NCI-H345 treated with DMSO at 0.1 percent for 48 hours (cell line): ENCODE data around the gene PGAM2.
A peak's percentile ranks its signal among the peaks of the same experiment; 100 is the strongest.
"Not testable (repeated sequence)": the region's sequence is repeated elsewhere in the genome, so short reads cannot be mapped to it uniquely, and the experiment has no call there.

Source experiments
- DNase-seq: peaks from one replicate; lab custom pipeline; 2025; ENCODE audit not compliant: unreplicated experiment; lab: John Stamatoyannopoulos, UW

PGAM2 gene

GRCh38 chr7:44033971-44034844 lies 31.2 kb downstream of the PGAM2 start:
- not testable (repeated sequence) for DNase-seq

GRCh38 chr7:44032031-44032430 lies 33.3 kb downstream of the PGAM2 start:
- DNase-seq: not testable (repeated sequence)

- DNase-seq: not testable (repeated sequence)
These were observed 34.0 kb downstream of the PGAM2 start for GRCh38 chr7:44031319-44031718.

- not testable (repeated sequence) for DNase-seq
These were observed 35.3 kb downstream of the PGAM2 start for GRCh38 chr7:44030029-44030428.

GRCh38 chr7:44029433-44029832 lies 35.9 kb downstream of the PGAM2 start:
- DNase-seq: not testable (repeated sequence)

- not testable (repeated sequence) for DNase-seq
These were observed 42.4 kb downstream of the PGAM2 start for GRCh38 chr7:44022796-44023467.

- not testable (repeated sequence) for DNase-seq
These were observed 43.3 kb downstream of the PGAM2 start for GRCh38 chr7:44022069-44022468.

- not testable (repeated sequence) for DNase-seq
These were observed 45.5 kb downstream of the PGAM2 start for GRCh38 chr7:44019825-44020224.

GRCh38 chr7:44018857-44019807 lies 46.2 kb downstream of the PGAM2 start:
- peak; percentile 95 for DNase-seq

GRCh38 chr7:44015090-44015489 lies 50.3 kb downstream of the PGAM2 start:
- not testable (repeated sequence) for DNase-seq
